ENCODE results near the gene TP73. TPM values are rescaled to one million over a fixed set of nuclear protein-coding genes. Genes with fewer than 3 reads are reported as not detected.

Gene TP73
- total and polyA plus RNA-seq, 2 experiments from 2014 or later, result not detected

DNA sequence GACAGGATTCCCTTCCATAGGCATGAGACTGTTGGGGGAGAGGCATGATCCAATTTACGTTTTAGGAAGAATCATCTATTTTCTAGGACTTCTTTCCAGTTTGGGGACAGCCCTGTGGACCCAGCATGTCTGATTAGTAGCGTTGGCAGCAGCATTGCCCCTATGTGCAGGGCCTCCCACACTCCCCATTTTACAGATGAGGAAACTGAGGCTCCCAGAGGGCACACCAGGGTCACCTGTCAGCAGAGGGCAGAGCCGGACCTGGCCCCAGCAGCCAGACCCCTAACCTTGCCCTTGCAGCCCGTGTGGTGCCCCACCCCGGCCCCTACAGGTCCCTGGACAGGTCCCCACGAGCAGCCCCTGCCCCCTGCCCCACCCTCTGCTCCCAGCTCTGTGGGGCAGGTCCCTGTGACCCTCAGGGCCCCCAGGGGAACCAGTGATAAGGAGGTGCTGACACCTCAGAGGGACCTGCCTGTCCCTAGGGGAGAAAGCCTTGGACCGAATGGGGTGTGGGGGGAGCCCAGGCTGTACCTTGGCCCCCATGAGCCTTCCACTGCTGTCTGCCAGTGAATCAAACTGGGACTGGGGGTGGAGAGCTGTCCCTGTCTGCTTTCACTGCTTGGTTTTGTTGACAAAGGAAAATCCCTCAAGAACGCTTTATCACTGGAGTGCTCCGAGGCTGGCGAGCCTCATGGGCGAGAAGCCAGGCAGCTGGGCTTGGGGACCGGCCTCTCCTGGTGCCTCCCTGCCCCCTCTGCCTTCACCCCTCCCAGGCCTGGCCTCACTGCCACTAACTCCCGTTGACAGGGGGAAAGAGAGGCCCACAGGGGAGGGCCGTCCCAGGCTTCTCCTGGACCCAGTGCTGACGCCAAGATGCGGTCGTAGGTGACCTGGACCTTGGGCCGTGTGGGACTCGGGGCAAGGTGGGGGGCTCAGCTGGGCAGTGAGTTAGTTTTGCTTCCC, 60.5 kb downstream of the TP73 start:
- Histone ChIP-seq H3K4me3 (no peak overlapping the region), H3K9me3 (ENCODE audit: low read depth) (no peaks in the 10 kb centered on the region), H3K36me3 (ENCODE audit: low read depth) (no peaks in the 10 kb centered on the region), H3K27ac (no peak overlapping the region), H3K9ac (no peak overlapping the region), H3K9me2 (ENCODE audit: insufficient read depth) (no peaks in the 10 kb centered on the region), H3K27me3 (replicated peaks; ENCODE audit: insufficient read depth) (peaks cover 48% of the 10 kb centered on the region), H3F3A (ENCODE audit: insufficient read depth) (no peaks in the 10 kb centered on the region), H3K4me1 (ENCODE audit: insufficient read depth) (no peaks in the 10 kb centered on the region), H2AFZ (no peak overlapping the region), H3K79me2 (ENCODE audit: insufficient read depth) (no peaks in the 10 kb centered on the region), H3K4me2 (ENCODE audit: unreplicated experiment) (no peak overlapping the region), H4K20me1 (ENCODE audit: insufficient read depth) (no peaks in the 10 kb centered on the region)
- WGBS, 2 experiments (ENCODE audit: low coverage in 1 of 2, low lambda C conversion rate in 2 of 2, missing lambda C conversion rate in 2 of 2), result 29 to 34% methylated on average over 19 of the region's 19 CpGs
- in situ Hi-C loops (cut with MboI), result no loop called here
- no peak for DNase-seq
- TF ChIP-seq EZH2phosphoT487 (IDR thresholded peaks at IDR 0.05; ENCODE audit: insufficient read depth, low read depth) (no peak), EZH2 (IDR thresholded peaks at IDR 0.05; ENCODE audit: insufficient read depth, poor library complexity, severe bottlenecking) (no peak)

DNA sequence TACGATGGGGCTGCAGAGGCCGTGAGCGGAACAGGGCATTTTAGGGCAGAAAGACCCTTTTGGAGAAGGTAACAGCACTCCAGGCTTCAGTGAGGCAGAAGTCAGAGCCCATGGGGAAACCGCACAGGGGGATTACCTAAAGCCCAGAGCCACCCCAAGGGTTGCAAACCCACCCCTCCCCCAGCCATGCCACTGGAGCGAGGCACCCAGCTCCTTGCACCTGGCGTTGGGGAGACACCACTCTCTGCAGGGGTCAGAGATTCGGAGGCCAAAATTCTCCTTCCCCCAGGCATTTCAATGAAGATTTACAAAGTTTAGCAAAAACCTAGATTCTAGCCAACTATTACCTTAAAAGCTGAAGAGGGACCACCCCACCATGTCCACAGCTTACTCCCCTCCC, 61.5 kb downstream of the TP73 start:
- no peak overlapping the region for H2AFZ ChIP-seq
- no peak overlapping the region for H3K9ac ChIP-seq
- in situ Hi-C loops (cut with MboI), result no loop called here
- peaks cover 38% of the 10 kb centered on the region for H3K27me3 ChIP-seq (replicated peaks; ENCODE audit: insufficient read depth)
- no peaks in the 10 kb centered on the region for H3K79me2 ChIP-seq (ENCODE audit: insufficient read depth)
- no peaks in the 10 kb centered on the region for H4K20me1 ChIP-seq (ENCODE audit: insufficient read depth)
- H3K27ac ChIP-seq, result no peak overlapping the region
- no peaks in the 10 kb centered on the region for H3K4me1 ChIP-seq (ENCODE audit: insufficient read depth)
- no peaks in the 10 kb centered on the region for H3K9me2 ChIP-seq (ENCODE audit: insufficient read depth)
- no peaks in the 10 kb centered on the region for H3K36me3 ChIP-seq (ENCODE audit: low read depth)
- WGBS, 2 experiments (ENCODE audit: low coverage in 1 of 2, low lambda C conversion rate in 2 of 2, missing lambda C conversion rate in 2 of 2), result 44 to 61% methylated on average over 6 to 7 of the region's 7 CpGs
- DNase-seq, result no peak
- H3K4me2 ChIP-seq (ENCODE audit: unreplicated experiment), result no peak overlapping the region
- H3K4me3 ChIP-seq, result no peak overlapping the region
- no peaks in the 10 kb centered on the region for H3K9me3 ChIP-seq (ENCODE audit: low read depth)
- no peak for TF ChIP-seq EZH2 (IDR thresholded peaks at IDR 0.05; ENCODE audit: insufficient read depth, poor library complexity, severe bottlenecking)
- TF ChIP-seq EZH2phosphoT487 (IDR thresholded peaks at IDR 0.05; ENCODE audit: insufficient read depth, low read depth), result no peak
- H3F3A ChIP-seq (ENCODE audit: insufficient read depth), result no peaks in the 10 kb centered on the region

DNA sequence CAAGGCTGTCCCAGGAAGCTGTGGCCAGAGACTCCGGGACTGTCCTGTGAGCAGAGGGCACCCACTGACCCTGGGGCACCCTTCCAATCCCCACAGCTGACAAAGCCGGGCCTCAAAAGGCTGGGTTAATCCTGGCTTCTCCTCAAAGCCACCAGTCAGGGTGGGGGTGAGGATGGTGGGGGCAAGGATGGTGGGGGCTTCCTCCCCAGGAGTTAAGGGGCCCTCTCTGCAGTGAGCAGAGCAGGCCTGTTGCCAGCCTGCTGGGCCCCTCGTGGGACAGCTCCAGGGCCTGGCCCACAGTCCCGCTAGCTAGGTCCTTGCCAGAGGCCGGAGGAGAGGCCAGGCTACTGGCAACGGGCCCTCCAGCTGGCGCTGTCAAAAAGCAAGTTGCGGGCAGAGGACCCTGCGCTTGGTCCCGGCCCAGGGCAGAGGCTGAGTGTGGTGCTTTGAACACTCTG, 62.0 kb downstream of the TP73 start:
- Histone ChIP-seq H3K9me2 (ENCODE audit: insufficient read depth) (no peaks in the 10 kb centered on the region), H3F3A (ENCODE audit: insufficient read depth) (no peaks in the 10 kb centered on the region), H4K20me1 (ENCODE audit: insufficient read depth) (no peaks in the 10 kb centered on the region), H3K36me3 (ENCODE audit: low read depth) (no peaks in the 10 kb centered on the region), H2AFZ (no peak overlapping the region), H3K4me1 (ENCODE audit: insufficient read depth) (no peaks in the 10 kb centered on the region), H3K9me3 (ENCODE audit: low read depth) (no peaks in the 10 kb centered on the region), H3K4me2 (ENCODE audit: unreplicated experiment) (no peak overlapping the region), H3K27me3 (replicated peaks; ENCODE audit: insufficient read depth) (peaks cover 34% of the 10 kb centered on the region), H3K9ac (no peak overlapping the region), H3K79me2 (ENCODE audit: insufficient read depth) (no peaks in the 10 kb centered on the region), H3K27ac (no peak overlapping the region), H3K4me3 (no peak overlapping the region)
- WGBS, 2 experiments (ENCODE audit: low coverage in 1 of 2, low lambda C conversion rate in 2 of 2, missing lambda C conversion rate in 2 of 2), result 18 to 45% methylated on average over 6 to 8 of the region's 10 CpGs
- in situ Hi-C loops (cut with MboI), result no loop called here
- no peak for DNase-seq
- TF ChIP-seq EZH2phosphoT487 (IDR thresholded peaks at IDR 0.05; ENCODE audit: insufficient read depth, low read depth) (no peak), EZH2 (IDR thresholded peaks at IDR 0.05; ENCODE audit: insufficient read depth, poor library complexity, severe bottlenecking) (no peak)

DNA sequence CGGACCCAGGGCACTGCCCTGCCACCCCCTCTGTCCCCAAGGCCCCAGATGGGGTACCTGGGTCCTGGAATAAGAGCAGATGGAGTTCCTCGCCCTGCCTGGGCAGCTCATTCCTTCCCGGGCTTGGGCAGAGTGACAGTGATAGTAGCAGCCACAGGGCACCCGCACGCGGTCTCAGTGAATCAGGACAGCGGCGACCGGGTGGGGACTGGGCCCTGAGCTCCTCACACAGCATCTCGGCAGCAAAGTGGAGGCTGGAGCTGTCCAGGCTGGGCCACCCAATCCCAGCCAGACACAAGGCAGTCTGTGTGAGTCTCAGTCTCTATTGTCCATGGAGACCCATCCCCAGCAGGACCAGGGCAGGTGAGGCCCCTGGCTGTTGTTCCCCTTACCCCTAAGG, 62.5 kb downstream of the TP73 start:
- H3K4me1 ChIP-seq (ENCODE audit: insufficient read depth), result no peaks in the 10 kb centered on the region
- H3K4me2 ChIP-seq (ENCODE audit: unreplicated experiment), result no peak overlapping the region
- no peak overlapping the region for H3K4me3 ChIP-seq
- no peak overlapping the region for H3K27ac ChIP-seq
- H3K9me2 ChIP-seq (ENCODE audit: insufficient read depth), result no peaks in the 10 kb centered on the region
- in situ Hi-C loops (cut with MboI), result no loop called here
- 39 to 73% methylated on average over 4 to 10 of the region's 10 CpGs for WGBS, 2 experiments (ENCODE audit: low coverage in 1 of 2, low lambda C conversion rate in 2 of 2, missing lambda C conversion rate in 2 of 2)
- no peaks in the 10 kb centered on the region for H3K36me3 ChIP-seq (ENCODE audit: low read depth)
- H3K9me3 ChIP-seq (ENCODE audit: low read depth), result no peaks in the 10 kb centered on the region
- no peak overlapping the region for H2AFZ ChIP-seq
- H4K20me1 ChIP-seq (ENCODE audit: insufficient read depth), result no peaks in the 10 kb centered on the region
- TF ChIP-seq EZH2 (IDR thresholded peaks at IDR 0.05; ENCODE audit: insufficient read depth, poor library complexity, severe bottlenecking) (no peak), EZH2phosphoT487 (IDR thresholded peaks at IDR 0.05; ENCODE audit: insufficient read depth, low read depth) (no peak)
- DNase-seq, result no peak
- H3K9ac ChIP-seq, result no peak overlapping the region
- H3K79me2 ChIP-seq (ENCODE audit: insufficient read depth), result no peaks in the 10 kb centered on the region
- H3K27me3 ChIP-seq (replicated peaks; ENCODE audit: insufficient read depth), result peaks cover 29% of the 10 kb centered on the region
- H3F3A ChIP-seq (ENCODE audit: insufficient read depth), result no peaks in the 10 kb centered on the region

All from GM23248 (cell line).